HG02938 (cell line): Measurements from ENCODE around the gene PSMD8.

Experiments used
- ATAC-seq: cut with Tn5 transposase; IDR thresholded peaks from one replicate; pipeline ENCODE4 v1.9.1; 2021; ENCODE audit warnings: mild to moderate bottlenecking, moderate library complexity; ENCODE audit not compliant: unreplicated experiment

PSMD8 gene

GRCh38 chr19:38386971-38387549, 12.7 kb downstream of the PSMD8 start:
- ATAC-seq = no peak

GRCh38 chr19:38387550-38388348, 13.4 kb downstream of the PSMD8 start, which contains the start of gene GGN:
GGN (minus strand) TSS chr19:38388034; CDS start chr19:38387261, 773 bp downstream.
- no peak for ATAC-seq

GRCh38 chr19:38388349-38389100, 14.2 kb downstream of the PSMD8 start, which contains the start of gene SPRED3:
SPRED3 (plus strand) TSS chr19:38388697; CDS start chr19:38390303, 1,606 bp downstream.
- ATAC-seq = no peak

- ATAC-seq = no peak
Observed at GRCh38 chr19:38389101-38389925, 14.9 kb downstream of the PSMD8 start.

GRCh38 chr19:38389957-38390924, 15.9 kb downstream of the PSMD8 start:
- ATAC-seq = no peak

GRCh38 chr19:38391911-38392464, 17.6 kb downstream of the PSMD8 start:
- ATAC-seq = no peak

- no peak for ATAC-seq
Observed at GRCh38 chr19:38392707-38393308, 18.4 kb downstream of the PSMD8 start.

GRCh38 chr19:38394488-38394887, 20.1 kb downstream of the PSMD8 start:
- no peak for ATAC-seq

GRCh38 chr19:38395381-38396114, 21.2 kb downstream of the PSMD8 start:
- no peak for ATAC-seq

GRCh38 chr19:38399081-38399480, 24.7 kb downstream of the PSMD8 start:
- ATAC-seq = no peak

GRCh38 chr19:38399537-38399936, 25.2 kb downstream of the PSMD8 start:
- no peak for ATAC-seq

- ATAC-seq = no peak
Observed at GRCh38 chr19:38400361-38400760, 26.0 kb downstream of the PSMD8 start.

- ATAC-seq = no peak
Observed at GRCh38 chr19:38401148-38401547, 26.8 kb downstream of the PSMD8 start.

- no peak for ATAC-seq
Observed at GRCh38 chr19:38402623-38402966, 28.2 kb downstream of the PSMD8 start.

- peak; percentile 86 for ATAC-seq
Observed at GRCh38 chr19:38402967-38403674, 28.8 kb downstream of the PSMD8 start, which contains the start of gene FAM98C. FAM98C (plus strand) TSS chr19:38403093; CDS start chr19:38403154, 61 bp downstream.

GRCh38 chr19:38404858-38405257, 30.5 kb downstream of the PSMD8 start:
- no peak for ATAC-seq

GRCh38 chr19:38405276-38405675, 30.9 kb downstream of the PSMD8 start:
- no peak for ATAC-seq
